GM04503 (cell line): ENCODE results near the gene ZNF597.
A peak's percentile ranks its signal among the peaks of the same experiment; 100 is the strongest.

Experiments
- DNase-seq: peaks from one replicate; pipeline ENCODE4 v3.0.0-alpha.2; 2012; ENCODE audit warnings: low read depth

ZNF597 gene, protein sequence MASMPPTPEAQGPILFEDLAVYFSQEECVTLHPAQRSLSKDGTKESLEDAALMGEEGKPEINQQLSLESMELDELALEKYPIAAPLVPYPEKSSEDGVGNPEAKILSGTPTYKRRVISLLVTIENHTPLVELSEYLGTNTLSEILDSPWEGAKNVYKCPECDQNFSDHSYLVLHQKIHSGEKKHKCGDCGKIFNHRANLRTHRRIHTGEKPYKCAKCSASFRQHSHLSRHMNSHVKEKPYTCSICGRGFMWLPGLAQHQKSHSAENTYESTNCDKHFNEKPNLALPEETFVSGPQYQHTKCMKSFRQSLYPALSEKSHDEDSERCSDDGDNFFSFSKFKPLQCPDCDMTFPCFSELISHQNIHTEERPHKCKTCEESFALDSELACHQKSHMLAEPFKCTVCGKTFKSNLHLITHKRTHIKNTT

GRCh38 chr16:3443108-3444031, at the start of gene ZNF597, which contains the start of gene NAA60:
Gene ZNF597, minus strand, starts transcription at chr16:3443504. Its CDS starts 351 bp downstream, at chr16:3443153.
Gene NAA60, plus strand, starts transcription at chr16:3443680. Its CDS starts 32,548 bp downstream, at chr16:3476228.
- DNase-seq, result peak; percentile 75

- no peak for DNase-seq
Observed at GRCh38 chr16:3492356-3492755, 49.1 kb upstream of the ZNF597 start.

GRCh38 chr16:3490911-3491629, 47.8 kb upstream of the ZNF597 start:
- no peak for DNase-seq

- no peak for DNase-seq
Observed at GRCh38 chr16:3488801-3489200, 45.5 kb upstream of the ZNF597 start.

DNA sequence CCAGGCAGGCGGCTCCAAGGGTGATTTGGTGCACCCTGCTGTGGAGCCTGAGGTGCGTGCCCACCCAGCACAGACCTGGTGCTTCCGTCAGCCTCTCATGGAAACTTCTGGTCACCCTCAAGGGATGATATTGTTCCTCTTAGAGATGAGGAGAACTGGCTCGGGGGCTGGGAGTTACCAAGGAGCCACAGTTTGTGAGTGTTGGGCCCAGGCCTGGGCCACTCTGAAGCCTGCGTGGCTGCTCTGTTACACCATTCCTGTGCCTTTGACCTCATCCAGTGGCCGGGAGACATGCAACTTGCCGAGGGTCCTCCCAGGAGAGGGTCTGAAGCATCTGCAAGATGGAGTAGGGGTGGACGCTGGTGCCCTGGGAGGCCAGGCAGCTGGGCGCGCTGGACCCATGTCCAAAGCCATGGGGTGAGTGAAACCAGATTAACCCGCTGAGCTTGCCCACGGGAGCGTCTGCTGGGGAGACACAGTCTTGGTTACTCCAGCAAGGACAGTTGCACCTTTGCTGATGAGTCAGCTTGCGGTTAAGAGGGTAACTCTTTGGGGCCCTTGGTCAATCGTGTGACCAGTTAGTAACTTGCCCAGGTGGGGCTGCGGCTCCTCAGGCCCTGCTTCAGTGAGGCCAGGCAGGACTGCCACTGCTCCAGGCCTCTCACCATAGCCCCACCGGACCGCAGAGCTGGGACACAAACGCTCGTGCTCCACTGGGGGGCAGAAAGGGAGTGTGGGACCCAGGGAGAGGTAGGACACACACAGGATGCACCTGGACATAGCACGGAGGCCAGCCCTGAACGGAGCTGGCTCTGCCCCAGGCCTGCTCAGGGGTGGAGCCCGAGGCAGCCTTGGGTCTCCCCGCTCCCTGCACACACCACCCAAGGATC, 44.5 kb upstream of the ZNF597 start:
- no peak for DNase-seq

GRCh38 chr16:3486506-3487215, 43.4 kb upstream of the ZNF597 start:
- no peak for DNase-seq

GRCh38 chr16:3485821-3486505, 42.7 kb upstream of the ZNF597 start:
- no peak for DNase-seq

DNA sequence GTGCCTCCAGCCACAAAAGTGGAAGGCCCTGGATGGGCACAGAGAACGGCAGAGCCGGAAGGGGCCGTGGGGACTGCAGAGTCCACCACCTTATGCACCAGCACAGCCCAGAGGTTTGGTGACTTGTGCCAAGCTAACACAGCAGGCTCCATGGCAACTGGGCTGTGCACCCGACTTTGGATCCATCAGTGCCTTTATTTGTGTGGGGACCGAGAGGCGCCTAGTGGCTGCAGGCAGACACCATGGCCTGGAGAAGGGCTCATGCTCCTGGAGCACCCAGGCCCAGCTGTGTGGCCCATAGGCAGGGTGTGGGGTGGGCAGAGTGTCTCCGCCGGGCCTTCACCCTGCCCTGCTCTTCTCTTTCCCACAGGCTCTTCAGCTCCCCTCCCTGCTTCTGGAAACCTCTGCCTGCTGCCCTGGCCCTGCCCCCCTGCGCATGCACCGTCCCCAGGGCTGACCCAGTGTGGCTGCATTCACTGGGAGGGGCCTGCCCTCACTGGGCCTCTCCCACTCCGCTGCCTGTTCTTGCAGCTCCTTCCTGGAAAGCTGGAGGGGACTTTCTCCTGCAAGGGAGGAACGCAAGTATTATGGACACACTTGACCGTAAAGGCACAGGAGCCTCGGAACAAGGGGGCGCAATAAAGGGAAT, 41.9 kb upstream of the ZNF597 start:
- no peak for DNase-seq

DNA sequence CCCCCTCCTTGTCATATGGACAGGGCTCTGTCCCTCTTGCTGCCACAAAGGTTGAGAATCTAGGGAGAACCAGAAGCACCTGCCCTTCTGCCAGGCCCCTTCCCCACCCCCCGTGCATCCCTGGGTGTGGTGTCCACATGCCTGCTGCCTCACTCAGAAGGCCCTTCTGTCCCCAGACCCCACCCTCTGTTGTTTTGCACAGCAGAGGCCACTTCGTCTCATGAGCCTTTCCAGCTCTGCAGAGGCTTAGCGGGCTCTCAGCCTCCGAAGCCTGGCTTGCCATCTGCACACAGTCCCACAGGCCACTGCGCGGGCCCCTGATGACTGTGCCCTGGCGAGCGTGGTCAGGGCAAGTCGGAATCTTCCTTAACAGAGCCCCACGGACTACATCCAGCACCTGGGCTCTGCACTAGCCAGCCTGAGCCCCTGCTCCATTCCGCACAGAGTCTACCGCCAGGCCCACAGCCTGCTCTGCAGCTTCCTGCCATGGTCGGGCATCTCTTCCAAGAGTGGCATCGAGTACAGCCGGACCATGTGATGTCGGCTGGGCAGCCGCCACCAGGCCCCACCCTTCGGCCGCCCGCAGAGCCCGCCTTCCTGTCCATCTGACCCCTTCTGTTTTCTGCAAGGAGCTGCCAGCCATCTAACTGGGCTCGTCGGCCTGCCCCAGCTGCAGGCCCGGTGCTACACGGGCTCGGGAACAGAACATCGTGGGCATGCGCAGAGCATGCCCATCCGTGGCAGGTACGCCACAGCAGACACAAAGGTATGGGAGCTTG, 41.2 kb upstream of the ZNF597 start:
- no peak for DNase-seq

- no peak for DNase-seq
Observed at GRCh38 chr16:3482659-3483241, 39.4 kb upstream of the ZNF597 start.

- DNase-seq, result no peak
Observed at GRCh38 chr16:3481696-3482658, 38.7 kb upstream of the ZNF597 start.

- DNase-seq, result no peak
Observed at GRCh38 chr16:3480901-3481695, 37.8 kb upstream of the ZNF597 start.

GRCh38 chr16:3479654-3480216, 36.4 kb upstream of the ZNF597 start:
- no peak for DNase-seq

DNA sequence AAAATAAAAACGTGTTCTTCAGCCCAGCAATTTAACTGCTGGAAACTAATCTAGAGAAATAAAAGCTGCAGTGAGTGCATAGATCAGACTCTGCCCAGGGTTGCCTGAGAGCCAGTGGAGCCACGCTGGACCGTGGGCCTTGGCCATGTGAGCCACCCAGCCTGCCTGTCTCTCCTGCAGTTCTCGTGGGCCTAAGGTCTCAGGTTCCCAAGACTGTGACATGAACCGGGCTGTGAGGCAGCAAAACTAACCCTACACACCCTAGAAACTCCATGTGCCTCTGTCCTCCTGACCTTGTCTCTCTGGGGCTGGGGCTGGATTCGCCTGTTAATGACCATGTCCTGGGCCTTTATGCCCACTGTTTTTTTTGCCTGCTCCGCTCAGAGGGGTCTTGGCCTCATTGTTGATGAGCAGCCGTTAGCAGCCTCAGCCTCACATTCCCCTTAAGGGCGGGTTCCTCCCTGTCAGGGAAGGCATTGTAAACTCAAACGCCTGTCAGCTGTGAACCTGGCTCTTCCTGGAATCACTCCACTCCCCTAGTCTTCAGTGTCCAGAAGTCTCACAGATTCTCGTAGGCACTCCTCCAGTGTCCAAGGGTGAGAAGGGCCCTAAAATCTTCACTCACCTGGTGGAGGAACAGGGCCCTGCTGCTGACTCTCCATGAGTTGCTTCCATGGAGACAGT, 35.1 kb upstream of the ZNF597 start:
- DNase-seq, result no peak

- DNase-seq, result no peak
Observed at GRCh38 chr16:3476409-3476808, 33.1 kb upstream of the ZNF597 start.
